ENCODE measurements around the gene HOXB9.

The HOXB9 gene

DNA sequence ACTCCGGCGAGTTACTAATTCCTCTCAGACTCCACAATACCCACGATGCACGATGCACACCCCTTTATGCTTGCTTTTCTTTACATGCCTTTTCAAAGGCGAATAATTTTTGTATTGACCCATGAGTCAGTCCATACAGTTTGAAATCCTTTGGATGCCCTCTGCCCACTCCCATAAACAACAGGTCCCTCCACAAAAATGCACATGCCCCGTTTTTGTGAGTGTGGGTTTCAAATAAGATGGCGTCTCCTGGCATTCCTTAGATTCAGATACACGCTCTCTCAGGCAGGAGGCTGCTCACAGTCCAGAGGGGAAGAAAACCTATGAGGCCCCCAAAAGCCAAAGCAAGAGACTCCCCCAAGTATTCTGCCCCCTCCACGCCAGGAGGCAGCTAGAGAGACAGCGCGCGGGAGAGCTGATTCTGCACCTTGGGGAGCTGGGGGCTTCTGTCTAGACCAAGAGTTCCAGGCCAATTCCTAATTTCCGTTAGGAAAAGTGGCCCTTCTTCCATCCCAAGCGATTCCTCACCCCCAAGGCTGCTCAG is 19.6 kb upstream of the HOXB9 start:
- Histone ChIP-seq H3K4me3 (ENCODE audit: low read length) (no peak overlapping the region), H3K4me2 (ENCODE audit: low read depth, low read length) (no peak overlapping the region), H3K9me2 (replicated peaks; ENCODE audit: insufficient read depth, low read length) (no peaks in the 10 kb centered on the region), H3K4me1 (ENCODE audit: low read length) (no peaks in the 10 kb centered on the region), H4K20me1 (ENCODE audit: insufficient read depth, low read length) (no peaks in the 10 kb centered on the region), H3K79me2 (ENCODE audit: low read length) (no peaks in the 10 kb centered on the region), H3K9me3 (replicated peaks; ENCODE audit: insufficient read depth, low read length) (no peaks in the 10 kb centered on the region), H3K27me3 (replicated peaks; ENCODE audit: insufficient read depth, low read length) (peaks cover 21% of the 10 kb centered on the region), H3F3A (ENCODE audit: insufficient read depth, low read length) (0 out of 2 replicates have a peak, but pooled peaks cover 3% of the 10 kb centered on the region), H3K9ac (ENCODE audit: low read length) (no peak overlapping the region), H2AFZ (ENCODE audit: low read length) (no peak overlapping the region), H3K36me3 (replicated peaks; ENCODE audit: insufficient read depth, low read length) (no peaks in the 10 kb centered on the region), H3K27ac (ENCODE audit: low read length) (no peak overlapping the region)
- DNase-seq = no peak
- TF ChIP-seq EZH2 (optimal IDR thresholded peaks at IDR 0.05; ENCODE audit: low read depth, low read length) (no peak), CTCF (IDR thresholded peaks at IDR 0.05; ENCODE audit: low read length) (no peak), EZH2phosphoT487 (IDR thresholded peaks at IDR 0.05; ENCODE audit: low read length) (no peak)

DNA sequence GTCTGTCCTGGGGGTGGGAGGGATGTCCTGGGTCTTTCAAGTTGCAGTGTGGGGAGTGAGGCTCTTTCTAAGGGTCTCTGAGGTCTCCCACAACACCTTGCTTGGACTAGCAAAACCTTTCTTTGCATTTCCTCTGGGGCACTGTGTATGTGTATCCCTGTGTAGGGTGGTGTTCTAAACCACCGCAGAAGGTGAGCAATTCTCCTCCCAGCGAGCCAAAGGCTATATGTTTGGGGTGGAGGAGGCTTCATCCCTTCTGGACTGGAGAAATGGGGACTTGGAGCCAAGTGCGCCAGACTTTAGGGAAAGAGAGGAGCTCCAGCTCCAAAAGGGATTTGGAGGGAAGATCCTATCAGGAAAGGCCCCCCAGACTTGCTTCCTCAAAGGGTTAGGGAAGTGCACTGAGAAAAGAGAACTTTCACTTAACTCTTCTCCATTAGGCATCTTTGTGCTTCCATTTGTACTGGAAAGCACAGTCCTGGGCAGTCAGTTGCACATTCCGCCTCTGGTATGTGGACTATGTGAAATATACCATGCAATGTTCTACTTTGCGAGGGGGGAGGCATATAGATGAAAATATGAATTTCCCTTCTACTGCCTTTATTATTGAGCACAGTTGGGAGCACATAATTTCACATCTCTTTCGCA is 18.9 kb upstream of the HOXB9 start:
- no peaks in the 10 kb centered on the region for H3K79me2 ChIP-seq (ENCODE audit: low read length)
- no peaks in the 10 kb centered on the region for H3K36me3 ChIP-seq (replicated peaks; ENCODE audit: insufficient read depth, low read length)
- H3K27me3 ChIP-seq (replicated peaks; ENCODE audit: insufficient read depth, low read length) = peaks cover 26% of the 10 kb centered on the region
- H3K4me1 ChIP-seq (ENCODE audit: low read length) = no peaks in the 10 kb centered on the region
- H3K4me3 ChIP-seq (ENCODE audit: low read length) = no peak overlapping the region
- H3F3A ChIP-seq (ENCODE audit: insufficient read depth, low read length) = 0 out of 2 replicates have a peak, but pooled peaks cover 3% of the 10 kb centered on the region
- no peak overlapping the region for H2AFZ ChIP-seq (ENCODE audit: low read length)
- DNase-seq = no peak
- H4K20me1 ChIP-seq (ENCODE audit: insufficient read depth, low read length) = no peaks in the 10 kb centered on the region
- H3K9me2 ChIP-seq (replicated peaks; ENCODE audit: insufficient read depth, low read length) = no peaks in the 10 kb centered on the region
- TF ChIP-seq EZH2 (optimal IDR thresholded peaks at IDR 0.05; ENCODE audit: low read depth, low read length) (no peak), CTCF (IDR thresholded peaks at IDR 0.05; ENCODE audit: low read length) (no peak), EZH2phosphoT487 (IDR thresholded peaks at IDR 0.05; ENCODE audit: low read length) (no peak)
- no peak overlapping the region for H3K4me2 ChIP-seq (ENCODE audit: low read depth, low read length)
- no peak overlapping the region for H3K9ac ChIP-seq (ENCODE audit: low read length)
- H3K9me3 ChIP-seq (replicated peaks; ENCODE audit: insufficient read depth, low read length) = no peaks in the 10 kb centered on the region
- no peak overlapping the region for H3K27ac ChIP-seq (ENCODE audit: low read length)

GRCh38 chr17:48644159-48644558 is 18.0 kb upstream of the HOXB9 start:
- Histone ChIP-seq H3K9me2 (replicated peaks; ENCODE audit: insufficient read depth, low read length) (no peaks in the 10 kb centered on the region), H3K27ac (ENCODE audit: low read length) (no peak overlapping the region), H4K20me1 (ENCODE audit: insufficient read depth, low read length) (no peaks in the 10 kb centered on the region), H3K4me2 (ENCODE audit: low read depth, low read length) (no peak overlapping the region), H3K79me2 (ENCODE audit: low read length) (no peaks in the 10 kb centered on the region), H2AFZ (ENCODE audit: low read length) (no peak overlapping the region), H3F3A (ENCODE audit: insufficient read depth, low read length) (no peaks in the 10 kb centered on the region), H3K36me3 (replicated peaks; ENCODE audit: insufficient read depth, low read length) (no peaks in the 10 kb centered on the region), H3K27me3 (replicated peaks; ENCODE audit: insufficient read depth, low read length) (peaks cover 26% of the 10 kb centered on the region), H3K9ac (ENCODE audit: low read length) (no peak overlapping the region), H3K4me3 (ENCODE audit: low read length) (no peak overlapping the region), H3K9me3 (replicated peaks; ENCODE audit: insufficient read depth, low read length) (no peaks in the 10 kb centered on the region), H3K4me1 (ENCODE audit: low read length) (no peaks in the 10 kb centered on the region)
- DNase-seq = no peak
- no peak for TF ChIP-seq EZH2phosphoT487 (IDR thresholded peaks at IDR 0.05; ENCODE audit: low read length)
- no peak for TF ChIP-seq CTCF (IDR thresholded peaks at IDR 0.05; ENCODE audit: low read length)
- TF ChIP-seq EZH2 (optimal IDR thresholded peaks at IDR 0.05; ENCODE audit: low read depth, low read length) = no peak

Data from MM.1S (cell line).